GM18951 (cell line): ENCODE results near the gene MGAT4C.

Experiments used
- POLR2A ChIP-seq: IDR thresholded peaks from 4 replicates; pipeline ENCODE4 v1.6.1; 2011; ENCODE audit warnings: mild to moderate bottlenecking; ENCODE audit not compliant: insufficient read length, insufficient read depth; ENCODE audit errors: extremely low read depth
- in situ Hi-C: fragments of 300-500 bp; cut with MboI; formaldehyde crosslinking; loops from one replicate; pipeline ENCODE4 v1.12.0; 2022; ENCODE audit warnings: low sequenced_read_pairs, mixed read lengths, inconsistent platforms; ENCODE audit not compliant: unreplicated experiment

The MGAT4C gene

GRCh38 chr12:86249851-86250250, 6.3 kb downstream of the MGAT4C start:
- no peak for TF ChIP-seq POLR2A
- in situ Hi-C loops = no loop called here

- in situ Hi-C loops = no loop called here
Observed at GRCh38 chr12:86249276-86249675, 6.9 kb downstream of the MGAT4C start.

DNA sequence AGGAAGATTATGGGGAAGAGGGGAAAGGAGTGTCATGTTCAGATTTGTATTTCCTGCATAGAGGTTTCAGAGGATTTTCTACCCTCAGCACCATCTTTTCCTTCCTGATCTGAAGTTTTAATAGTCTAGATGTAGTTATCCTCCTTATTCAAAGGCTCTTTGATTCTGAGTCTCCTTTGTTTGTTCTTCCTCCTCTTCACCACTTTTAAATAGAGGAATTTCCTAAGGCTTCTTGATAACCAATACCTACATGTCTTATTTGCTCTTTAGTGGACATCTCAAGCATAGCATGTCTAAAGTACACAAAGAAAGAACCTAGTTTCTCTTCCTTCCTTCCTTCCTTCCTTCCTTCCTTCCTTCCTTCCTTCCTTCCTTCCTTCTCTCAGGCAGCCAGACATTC, 8.3 kb downstream of the MGAT4C start:
- in situ Hi-C loops = no loop called here
- TF ChIP-seq POLR2A = no peak

More at GRCh38 chr12:86249276-86249675, 6.9 kb downstream of the MGAT4C start:
- TF ChIP-seq POLR2A = no peak

DNA sequence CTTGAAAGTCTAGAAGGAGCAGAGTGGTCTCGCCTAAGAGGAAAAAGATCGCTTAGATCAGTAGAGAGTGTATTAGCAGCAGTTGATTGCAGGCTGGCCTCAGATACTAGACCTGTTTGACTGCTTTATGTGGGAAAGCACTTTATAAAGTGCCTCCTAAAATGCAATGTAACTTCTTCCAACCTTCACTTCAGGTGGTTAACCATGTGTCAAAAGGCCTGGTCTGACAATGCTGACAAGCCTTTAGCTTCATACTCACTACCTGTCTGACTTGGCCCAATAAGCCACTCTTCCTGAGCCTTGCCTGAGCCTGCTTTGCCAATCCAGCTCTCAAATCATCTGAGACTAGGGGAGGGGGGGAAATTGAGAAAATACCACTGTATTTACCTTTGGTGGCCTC, 14.6 kb downstream of the MGAT4C start:
- in situ Hi-C loops = no loop called here
- no peak for TF ChIP-seq POLR2A

- no peak for TF ChIP-seq POLR2A
- in situ Hi-C loops = no loop called here
Observed at GRCh38 chr12:86234316-86234855, 21.8 kb downstream of the MGAT4C start.

DNA sequence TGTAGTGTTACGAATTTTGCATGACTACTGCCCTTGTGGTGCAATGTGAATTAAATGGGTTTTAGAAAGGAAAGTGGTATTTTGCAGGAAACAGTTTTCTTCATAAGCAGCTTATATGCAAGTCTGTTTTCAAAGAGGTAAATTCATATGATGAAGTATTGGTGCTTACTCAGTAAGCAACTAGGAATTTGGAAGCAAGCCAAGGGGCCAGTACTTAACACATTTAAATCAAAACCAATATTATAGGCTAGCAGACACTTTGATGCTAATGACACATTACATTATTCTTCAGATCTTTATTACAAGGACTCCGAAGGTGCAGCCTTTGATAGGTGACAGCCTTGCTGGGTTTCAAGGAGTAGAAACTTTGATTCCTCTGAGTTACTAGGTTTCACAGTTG, 23.1 kb downstream of the MGAT4C start:
- in situ Hi-C loops = no loop called here
- no peak for TF ChIP-seq POLR2A

DNA sequence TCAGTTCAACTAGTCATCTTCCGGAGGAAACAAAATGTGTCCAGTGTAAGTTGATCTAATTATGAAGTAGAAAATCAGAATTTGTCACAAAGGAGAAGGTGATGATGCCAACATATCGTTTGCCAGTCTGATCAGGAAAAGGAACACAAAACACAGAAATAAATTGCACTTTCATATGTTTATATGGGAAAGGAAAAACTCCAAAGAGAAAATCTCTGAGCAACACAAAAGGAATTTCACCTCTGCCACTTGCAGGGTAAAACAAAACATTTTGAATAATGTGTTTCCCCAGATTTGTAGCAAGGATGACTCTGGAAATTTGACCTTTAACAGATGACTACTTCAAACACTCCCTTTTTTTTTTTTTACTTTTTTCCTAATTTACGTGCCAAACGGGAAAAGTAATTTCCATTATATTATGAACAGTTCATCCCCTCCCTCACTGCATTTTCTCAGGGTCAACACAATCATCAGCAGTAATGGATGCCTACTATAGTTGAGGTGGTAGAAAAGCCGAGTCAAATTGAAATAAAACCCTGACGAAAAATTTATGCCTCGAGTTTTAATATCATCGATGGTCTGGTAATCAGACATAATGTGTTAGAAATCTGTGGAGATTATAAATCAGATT, 25.6 kb downstream of the MGAT4C start:
- in situ Hi-C loops = no loop called here
- TF ChIP-seq POLR2A = no peak

- in situ Hi-C loops = no loop called here
- TF ChIP-seq POLR2A = no peak
Observed at GRCh38 chr12:86229772-86230171, 26.4 kb downstream of the MGAT4C start.

- no peak for TF ChIP-seq POLR2A
- in situ Hi-C loops = no loop called here
Observed at GRCh38 chr12:86228656-86229055, 27.5 kb downstream of the MGAT4C start.

- no peak for TF ChIP-seq POLR2A
- in situ Hi-C loops = no loop called here
Observed at GRCh38 chr12:86226481-86226880, 29.7 kb downstream of the MGAT4C start.

GRCh38 chr12:86216591-86216990, 39.6 kb downstream of the MGAT4C start:
- in situ Hi-C loops = no loop called here
- no peak for TF ChIP-seq POLR2A

DNA sequence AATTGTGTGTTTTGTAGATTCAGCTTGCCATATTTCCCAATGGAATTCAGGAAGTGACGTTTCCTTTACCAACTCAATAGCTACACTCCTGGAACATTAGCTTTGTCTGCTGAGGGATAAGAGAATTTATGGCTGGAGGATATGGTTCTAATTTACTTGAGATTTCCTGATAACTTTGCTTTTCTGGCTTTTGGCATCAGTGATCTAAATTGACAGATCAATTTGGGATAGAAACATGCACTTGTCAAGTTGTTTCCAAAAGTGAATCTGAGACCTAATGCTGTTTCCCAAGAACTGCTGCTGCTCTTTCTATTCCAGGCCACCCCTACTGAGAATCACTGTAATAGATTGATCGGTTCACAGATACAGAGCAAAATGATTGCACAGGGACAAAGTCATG, 43.2 kb downstream of the MGAT4C start:
- in situ Hi-C loops = no loop called here
- no peak for TF ChIP-seq POLR2A

GRCh38 chr12:86198696-86199444, 57.3 kb downstream of the MGAT4C start:
- TF ChIP-seq POLR2A = no peak
- in situ Hi-C loops = no loop called here

- TF ChIP-seq POLR2A = no peak
- in situ Hi-C loops = no loop called here
Observed at GRCh38 chr12:86196465-86196864, 59.7 kb downstream of the MGAT4C start.
